Measurements from ENCODE around the gene COA5. TPM values are rescaled to one million over a fixed set of nuclear protein-coding genes. Genes with fewer than 3 reads are reported as not detected.

The COA5 gene
- polyA plus RNA-seq, 3 donors from 2014 or later: 34.0 to 54.6 (median 37.5) TPM

- peaks cover 77 to 91% of the 10 kb centered on the region in 2 donors for H3K4me1 Mint-ChIP-seq
- DNase-seq: no peak
- no peaks in the 10 kb centered on the region for H3K9me3 Mint-ChIP-seq
- peak overlapping the region; percentile 85 to 99 (median 99) for H3K27ac Mint-ChIP-seq
- peaks cover 0 to 11% (median 6%) of the 10 kb centered on the region in 3 donors for H3K27me3 Mint-ChIP-seq (ENCODE audit: low read depth in 3 of 3)
- peaks cover 31 to 55% (median 40%) of the 10 kb centered on the region in 3 donors for H3K36me3 Mint-ChIP-seq
- no peak overlapping the region for H3K4me3 Mint-ChIP-seq
Measured at GRCh38 chr2:98632351-98632750, 24.0 kb upstream of the COA5 start.

- peaks cover 20 to 52% (median 26%) of the 10 kb centered on the region in 3 donors for H3K36me3 Mint-ChIP-seq
- H3K4me3 Mint-ChIP-seq: peak overlapping the region in 1 of 5 donors; percentile 10
- H3K27ac Mint-ChIP-seq: peak overlapping the region; percentile 39 to 88 (median 76)
- H3K27me3 Mint-ChIP-seq (ENCODE audit: low read depth in 3 of 3): no peaks in the 10 kb centered on the region
- peaks cover 54 to 75% of the 10 kb centered on the region in 2 donors for H3K4me1 Mint-ChIP-seq
- peak in 1 of 3 donors; percentile 16 for DNase-seq
- H3K9me3 Mint-ChIP-seq: no peaks in the 10 kb centered on the region
Measured at GRCh38 chr2:98623657-98624056, 15.3 kb upstream of the COA5 start.

GRCh38 chr2:98617149-98617548 is 8.8 kb upstream of the COA5 start:
- peaks cover 65 to 85% of the 10 kb centered on the region in 2 donors for H3K4me1 Mint-ChIP-seq
- no peaks in the 10 kb centered on the region for H3K9me3 Mint-ChIP-seq
- H3K36me3 Mint-ChIP-seq: peaks cover 28 to 58% (median 30%) of the 10 kb centered on the region in 3 donors
- H3K4me3 Mint-ChIP-seq: peak overlapping the region in 3 of 5 donors; percentile 31 to 51 (median 34)
- peak overlapping the region; percentile 53 to 90 (median 82) for H3K27ac Mint-ChIP-seq
- DNase-seq: no peak
- H3K27me3 Mint-ChIP-seq (ENCODE audit: low read depth in 3 of 3): peaks cover 5 to 18% (median 5%) of the 10 kb centered on the region in 3 donors

GRCh38 chr2:98615481-98615880 is 7.2 kb upstream of the COA5 start:
- Mint-ChIP-seq H3K27ac (peak overlapping the region; percentile 47 to 90 (median 77)), H3K27me3 (ENCODE audit: low read depth in 3 of 3) (peaks cover 5 to 18% (median 5%) of the 10 kb centered on the region in 3 donors), H3K4me1 (peaks cover 67 to 89% of the 10 kb centered on the region in 2 donors), H3K9me3 (no peaks in the 10 kb centered on the region), H3K36me3 (peaks cover 37 to 67% (median 40%) of the 10 kb centered on the region in 3 donors), H3K4me3 (peak overlapping the region; percentile 29 to 68 (median 49))
- DNase-seq: peak in 2 of 3 donors; percentile 10 to 11

- Mint-ChIP-seq H3K4me1 (peaks cover 78 to 96% of the 10 kb centered on the region in 2 donors), H3K4me3 (peak overlapping the region; percentile 1 to 45 (median 37)), H3K27ac (peak overlapping the region; percentile 52 to 90 (median 79)), H3K27me3 (ENCODE audit: low read depth in 3 of 3) (peaks cover 5 to 21% (median 6%) of the 10 kb centered on the region in 3 donors), H3K9me3 (no peaks in the 10 kb centered on the region), H3K36me3 (peaks cover 33 to 61% (median 40%) of the 10 kb centered on the region in 3 donors)
- DNase-seq: no peak
Measured at GRCh38 chr2:98614024-98614739, 5.9 kb upstream of the COA5 start.

GRCh38 chr2:98608962-98609604 is 771 bp upstream of the COA5 start:
- H3K27me3 Mint-ChIP-seq (ENCODE audit: low read depth in 3 of 3): peaks cover 11 to 25% (median 21%) of the 10 kb centered on the region in 3 donors
- peaks cover 77 to 91% of the 10 kb centered on the region in 2 donors for H3K4me1 Mint-ChIP-seq
- peak overlapping the region; percentile 87 to 97 (median 93) for H3K27ac Mint-ChIP-seq
- H3K4me3 Mint-ChIP-seq: peak overlapping the region; percentile 83 to 95 (median 88)
- no peak for DNase-seq
- H3K36me3 Mint-ChIP-seq: peaks cover 18 to 29% (median 24%) of the 10 kb centered on the region in 3 donors
- no peaks in the 10 kb centered on the region for H3K9me3 Mint-ChIP-seq

- Mint-ChIP-seq H3K4me3 (peak overlapping the region; percentile 83 to 95 (median 88)), H3K27ac (peak overlapping the region; percentile 87 to 97 (median 93)), H3K4me1 (peaks cover 66 to 83% of the 10 kb centered on the region in 2 donors), H3K27me3 (ENCODE audit: low read depth in 3 of 3) (peaks cover 11 to 25% (median 21%) of the 10 kb centered on the region in 3 donors), H3K9me3 (no peaks in the 10 kb centered on the region), H3K36me3 (peaks cover 6 to 23% (median 13%) of the 10 kb centered on the region in 3 donors)
- DNase-seq: no peak
Measured at GRCh38 chr2:98607741-98608115, 584 bp downstream of the COA5 start.

GRCh38 chr2:98607104-98607503 is 1.2 kb downstream of the COA5 start:
- peaks cover 11 to 25% (median 21%) of the 10 kb centered on the region in 3 donors for H3K27me3 Mint-ChIP-seq (ENCODE audit: low read depth in 3 of 3)
- peak overlapping the region; percentile 87 to 97 (median 93) for H3K27ac Mint-ChIP-seq
- no peaks in the 10 kb centered on the region for H3K9me3 Mint-ChIP-seq
- H3K4me3 Mint-ChIP-seq: peak overlapping the region; percentile 83 to 95 (median 88)
- peaks cover 66 to 81% of the 10 kb centered on the region in 2 donors for H3K4me1 Mint-ChIP-seq
- peaks cover 6 to 23% (median 13%) of the 10 kb centered on the region in 3 donors for H3K36me3 Mint-ChIP-seq
- DNase-seq: no peak

GRCh38 chr2:98606431-98606830 is 1.9 kb downstream of the COA5 start:
- no peaks in the 10 kb centered on the region for H3K9me3 Mint-ChIP-seq
- H3K4me3 Mint-ChIP-seq: peak overlapping the region; percentile 30 to 95 (median 88)
- H3K4me1 Mint-ChIP-seq: peaks cover 64 to 74% of the 10 kb centered on the region in 2 donors

GRCh38 chr2:98605076-98605475 is 3.2 kb downstream of the COA5 start:
- no peak overlapping the region for H3K4me3 Mint-ChIP-seq
- peaks cover 11 to 29% (median 21%) of the 10 kb centered on the region in 3 donors for H3K27me3 Mint-ChIP-seq (ENCODE audit: low read depth in 3 of 3)
- DNase-seq: no peak
- H3K4me1 Mint-ChIP-seq: peaks cover 50 to 60% of the 10 kb centered on the region in 2 donors
- peak overlapping the region; percentile 37 to 97 (median 74) for H3K27ac Mint-ChIP-seq
- peaks cover 0 to 10% (median 3%) of the 10 kb centered on the region in 3 donors for H3K36me3 Mint-ChIP-seq
- no peaks in the 10 kb centered on the region for H3K9me3 Mint-ChIP-seq

More at GRCh38 chr2:98606431-98606830, 1.9 kb downstream of the COA5 start:
- no peak for DNase-seq
- Mint-ChIP-seq H3K36me3 (peaks cover 4 to 17% (median 6%) of the 10 kb centered on the region in 3 donors), H3K27ac (peak overlapping the region; percentile 87 to 97 (median 93)), H3K27me3 (ENCODE audit: low read depth in 3 of 3) (peaks cover 11 to 25% (median 21%) of the 10 kb centered on the region in 3 donors)

- H3K27ac Mint-ChIP-seq: peak overlapping the region in 5 of 6 donors; percentile 37 to 97 (median 85)
Measured at GRCh38 chr2:98604547-98604946, 3.8 kb downstream of the COA5 start.

GRCh38 chr2:98601532-98602132 is 6.7 kb downstream of the COA5 start:
- no peaks in the 10 kb centered on the region for H3K9me3 Mint-ChIP-seq
- H3K4me3 Mint-ChIP-seq: no peak overlapping the region
- H3K4me1 Mint-ChIP-seq: peaks cover 30 to 53% of the 10 kb centered on the region in 2 donors
- peak in 1 of 3 donors; percentile 30 for DNase-seq
- H3K27me3 Mint-ChIP-seq (ENCODE audit: low read depth in 3 of 3): peaks cover 0 to 11% (median 1%) of the 10 kb centered on the region in 3 donors
- H3K36me3 Mint-ChIP-seq: peaks cover 0 to 19% (median 4%) of the 10 kb centered on the region in 3 donors
- peak overlapping the region; percentile 46 to 72 (median 58) for H3K27ac Mint-ChIP-seq

More at GRCh38 chr2:98604547-98604946, 3.8 kb downstream of the COA5 start:
- Mint-ChIP-seq H3K4me3 (no peak overlapping the region), H3K36me3 (peaks cover 0 to 12% (median 3%) of the 10 kb centered on the region in 3 donors), H3K27me3 (ENCODE audit: low read depth in 3 of 3) (peaks cover 11 to 29% (median 21%) of the 10 kb centered on the region in 3 donors), H3K4me1 (peaks cover 45 to 59% of the 10 kb centered on the region in 2 donors), H3K9me3 (no peaks in the 10 kb centered on the region)
- no peak for DNase-seq

GRCh38 chr2:98598781-98599428 is 9.4 kb downstream of the COA5 start:
- Mint-ChIP-seq H3K27me3 (ENCODE audit: low read depth in 3 of 3) (peaks cover 0 to 7% (median 0%) of the 10 kb centered on the region in 3 donors), H3K4me1 (peaks cover 13 to 44% of the 10 kb centered on the region in 2 donors), H3K4me3 (no peak overlapping the region), H3K36me3 (peaks cover 3 to 27% (median 9%) of the 10 kb centered on the region in 3 donors), H3K9me3 (peaks cover 0 to 2% (median under 1%) of the 10 kb centered on the region in 6 donors), H3K27ac (peak overlapping the region; percentile 25 to 80 (median 66))
- DNase-seq: no peak

Measured in immature natural killer cell (primary cell).